ENCODE data around the gene FMOD.

The FMOD gene

DNA sequence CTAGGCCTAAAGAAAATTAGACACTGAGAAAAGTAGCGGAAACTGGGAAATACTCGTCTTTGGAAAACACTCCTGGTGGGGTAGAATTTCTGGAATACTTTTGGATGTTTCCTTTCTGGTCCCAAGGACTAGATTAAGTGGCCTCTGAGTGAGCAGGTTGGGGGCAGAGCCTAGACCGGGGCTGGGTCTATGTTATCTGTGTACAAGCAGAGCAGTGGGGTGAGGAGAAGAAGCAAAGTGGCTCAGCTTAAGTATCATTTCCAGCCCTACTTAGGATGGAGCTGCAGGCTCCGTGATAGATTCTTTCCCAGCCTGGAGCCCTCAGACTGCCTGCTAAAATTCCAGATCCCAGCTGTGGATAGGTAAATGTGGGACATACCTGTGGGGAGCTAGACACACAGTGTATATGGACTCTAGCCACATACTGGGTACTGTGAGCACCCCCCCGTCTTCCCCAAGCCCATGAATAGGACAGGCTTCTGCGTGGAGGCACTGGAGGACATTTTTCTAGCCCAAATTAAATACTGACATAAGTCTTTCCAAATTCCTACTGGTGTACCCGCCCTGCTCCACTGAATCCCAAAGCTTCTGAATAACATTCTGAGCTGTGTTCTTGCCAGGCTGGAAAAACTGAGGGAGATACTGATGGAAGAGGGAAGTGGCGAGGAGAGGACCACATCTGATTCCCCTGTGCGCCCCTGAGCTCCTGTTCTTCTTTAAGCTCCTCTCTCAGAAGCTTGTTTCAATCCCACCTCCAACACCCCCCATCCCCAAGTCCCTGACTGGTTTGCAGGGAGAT is 6.8 kb downstream of the FMOD start (continued):
- TF ChIP-seq ZFHX2 (tag by site-specific recombination; conservative IDR thresholded peaks at IDR 0.05) = no peak
- TF ChIP-seq, protein P1, sequence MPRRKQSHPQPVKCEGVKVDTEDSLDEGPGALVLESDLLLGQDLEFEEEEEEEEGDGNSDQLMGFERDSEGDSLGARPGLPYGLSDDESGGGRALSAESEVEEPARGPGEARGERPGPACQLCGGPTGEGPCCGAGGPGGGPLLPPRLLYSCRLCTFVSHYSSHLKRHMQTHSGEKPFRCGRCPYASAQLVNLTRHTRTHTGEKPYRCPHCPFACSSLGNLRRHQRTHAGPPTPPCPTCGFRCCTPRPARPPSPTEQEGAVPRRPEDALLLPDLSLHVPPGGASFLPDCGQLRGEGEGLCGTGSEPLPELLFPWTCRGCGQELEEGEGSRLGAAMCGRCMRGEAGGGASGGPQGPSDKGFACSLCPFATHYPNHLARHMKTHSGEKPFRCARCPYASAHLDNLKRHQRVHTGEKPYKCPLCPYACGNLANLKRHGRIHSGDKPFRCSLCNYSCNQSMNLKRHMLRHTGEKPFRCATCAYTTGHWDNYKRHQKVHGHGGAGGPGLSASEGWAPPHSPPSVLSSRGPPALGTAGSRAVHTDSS (tag by site-specific recombination; IDR thresholded peaks at IDR 0.05) = no peak

DNA sequence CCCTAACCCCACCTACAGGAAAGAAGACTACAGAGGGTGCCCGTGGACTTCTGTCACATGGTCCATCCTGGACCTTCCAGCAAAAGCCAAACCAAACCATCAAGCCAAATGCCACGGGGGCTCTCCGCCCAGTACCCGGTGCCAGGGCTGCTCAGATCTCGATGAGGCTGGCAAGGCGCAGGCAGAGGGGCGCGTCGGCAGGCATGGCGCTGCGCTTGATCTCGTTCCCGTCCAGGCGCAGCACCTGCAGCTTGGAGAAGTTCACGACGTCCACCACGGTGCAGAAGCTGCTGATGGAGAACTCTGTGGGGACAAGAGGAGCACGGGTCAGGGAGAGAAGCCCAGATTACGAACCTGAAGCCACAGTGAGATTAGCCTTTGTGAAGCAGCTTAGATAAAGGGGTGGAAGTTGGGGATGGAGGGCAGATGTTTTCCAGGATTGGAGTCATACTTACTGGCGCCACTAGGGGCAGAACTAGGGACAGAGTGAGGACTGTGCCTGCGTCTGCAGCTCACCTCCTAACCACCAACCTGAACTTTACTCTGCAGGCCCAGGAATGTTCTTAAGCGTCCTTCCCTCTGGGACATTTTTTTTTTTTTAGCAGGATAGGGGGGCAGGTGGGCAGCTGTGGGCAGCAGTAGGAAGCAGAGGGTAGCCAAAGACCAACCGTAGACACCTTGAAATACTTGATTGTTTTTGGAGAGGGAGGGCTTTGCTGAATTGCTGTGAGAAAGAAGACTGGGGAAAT is 8.6 kb downstream of the FMOD start:
- H3K4me3 ChIP-seq (ENCODE audit: low read depth, low read length) = no peak overlapping the region
- no peaks in the 10 kb centered on the region for H3K9me3 ChIP-seq (ENCODE audit: control insufficient read depth, insufficient read depth, low read depth, low read length)
- POLR2A ChIA-PET = interaction anchor here (0.5 to 1.1 kb wide), 5 partner anchors 8 to 146 kb away, joined by 3 to 4 read pairs (median 3); no protein-coding TSS in a partner anchor
- no peaks in the 10 kb centered on the region for H3K36me3 ChIP-seq (ENCODE audit: control insufficient read depth in 2 of 2, insufficient read depth in 1 of 2, low read length in 2 of 2)
- TF ChIP-seq, protein P2, sequence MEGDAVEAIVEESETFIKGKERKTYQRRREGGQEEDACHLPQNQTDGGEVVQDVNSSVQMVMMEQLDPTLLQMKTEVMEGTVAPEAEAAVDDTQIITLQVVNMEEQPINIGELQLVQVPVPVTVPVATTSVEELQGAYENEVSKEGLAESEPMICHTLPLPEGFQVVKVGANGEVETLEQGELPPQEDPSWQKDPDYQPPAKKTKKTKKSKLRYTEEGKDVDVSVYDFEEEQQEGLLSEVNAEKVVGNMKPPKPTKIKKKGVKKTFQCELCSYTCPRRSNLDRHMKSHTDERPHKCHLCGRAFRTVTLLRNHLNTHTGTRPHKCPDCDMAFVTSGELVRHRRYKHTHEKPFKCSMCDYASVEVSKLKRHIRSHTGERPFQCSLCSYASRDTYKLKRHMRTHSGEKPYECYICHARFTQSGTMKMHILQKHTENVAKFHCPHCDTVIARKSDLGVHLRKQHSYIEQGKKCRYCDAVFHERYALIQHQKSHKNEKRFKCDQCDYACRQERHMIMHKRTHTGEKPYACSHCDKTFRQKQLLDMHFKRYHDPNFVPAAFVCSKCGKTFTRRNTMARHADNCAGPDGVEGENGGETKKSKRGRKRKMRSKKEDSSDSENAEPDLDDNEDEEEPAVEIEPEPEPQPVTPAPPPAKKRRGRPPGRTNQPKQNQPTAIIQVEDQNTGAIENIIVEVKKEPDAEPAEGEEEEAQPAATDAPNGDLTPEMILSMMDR (tag by site-specific recombination; IDR thresholded peaks at IDR 0.05) = peak; percentile 79
- TF ChIP-seq TRIM28 (IDR thresholded peaks at IDR 0.05; ENCODE audit: borderline replicate concordance, low read length) (peak; percentile 85; the same call in 1 of the 2 replicates), ZNF843 (tag by site-specific recombination; IDR thresholded peaks at IDR 0.05) (no peak), ZNF654 (tag by site-specific recombination; IDR thresholded peaks at IDR 0.05; ENCODE audit: low read depth) (0 out of 2 replicates have a peak, but pooled peaks have one; percentile 18), ZNF600 (tag by site-specific recombination; IDR thresholded peaks at IDR 0.05) (peak; percentile 54)
- CTCF ChIA-PET = interaction anchor here (0.6 to 16.4 kb wide), 46 partner anchors 9 to 974 kb away, joined by 3 to 371 read pairs (median 5); partner anchors contain the start of genes ATP2B4, FMOD and OPTC
- no peak overlapping the region for H3K27ac ChIP-seq (ENCODE audit: extremely low read depth, low read depth, low read length)
- H3K4me1 ChIP-seq (ENCODE audit: control insufficient read depth, insufficient read depth, low read length) = no peaks in the 10 kb centered on the region

DNA sequence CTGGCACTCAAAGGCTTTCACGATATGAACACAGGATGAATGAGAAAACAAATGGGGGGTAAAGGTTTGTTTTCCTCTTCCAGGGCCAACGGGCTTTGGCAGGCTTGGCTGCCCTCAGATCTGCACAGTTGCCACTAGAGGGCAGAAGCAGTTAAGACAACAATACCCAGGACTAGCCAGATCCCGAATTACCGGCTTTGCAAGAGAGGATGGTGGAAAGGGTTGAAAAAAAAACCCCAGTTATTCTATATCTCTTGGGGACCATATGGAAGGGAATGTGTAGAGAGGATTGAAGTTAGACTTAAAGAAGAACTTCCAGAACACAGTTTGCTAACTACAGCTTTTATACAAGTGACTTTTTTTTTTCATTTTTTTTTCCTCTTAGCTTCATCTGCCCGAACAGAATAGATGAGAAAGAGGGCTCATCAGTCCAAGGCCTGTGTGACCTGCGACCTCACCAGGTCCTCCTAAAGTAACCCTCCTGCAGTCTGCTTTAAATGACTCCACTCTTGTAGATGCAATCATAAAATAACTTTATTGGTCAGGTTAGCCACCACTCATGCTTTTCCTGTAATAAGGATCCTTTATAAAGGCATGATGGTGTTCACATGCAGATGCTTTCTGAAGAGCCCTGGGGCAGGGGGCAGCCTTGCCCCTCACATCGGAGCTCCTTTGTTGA is 10.7 kb downstream of the FMOD start:
- CTCF ChIA-PET = interaction anchor here (0.6 to 16.4 kb wide), 43 partner anchors 12 to 1376 kb away, joined by 3 to 371 read pairs (median 5); partner anchors contain the start of genes FMOD, OPTC and PRELP
- TF ChIP-seq, protein P3, sequence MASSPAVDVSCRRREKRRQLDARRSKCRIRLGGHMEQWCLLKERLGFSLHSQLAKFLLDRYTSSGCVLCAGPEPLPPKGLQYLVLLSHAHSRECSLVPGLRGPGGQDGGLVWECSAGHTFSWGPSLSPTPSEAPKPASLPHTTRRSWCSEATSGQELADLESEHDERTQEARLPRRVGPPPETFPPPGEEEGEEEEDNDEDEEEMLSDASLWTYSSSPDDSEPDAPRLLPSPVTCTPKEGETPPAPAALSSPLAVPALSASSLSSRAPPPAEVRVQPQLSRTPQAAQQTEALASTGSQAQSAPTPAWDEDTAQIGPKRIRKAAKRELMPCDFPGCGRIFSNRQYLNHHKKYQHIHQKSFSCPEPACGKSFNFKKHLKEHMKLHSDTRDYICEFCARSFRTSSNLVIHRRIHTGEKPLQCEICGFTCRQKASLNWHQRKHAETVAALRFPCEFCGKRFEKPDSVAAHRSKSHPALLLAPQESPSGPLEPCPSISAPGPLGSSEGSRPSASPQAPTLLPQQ (tag by site-specific recombination; IDR thresholded peaks at IDR 0.05) = 0 out of 2 replicates have a peak, but pooled peaks have one; percentile 36
- no peak for TF ChIP-seq ZSCAN30 (tag by site-specific recombination; IDR thresholded peaks at IDR 0.05)
- TF ChIP-seq ZNF184 (tag by site-specific recombination; IDR thresholded peaks at IDR 0.05) = no peak
- no peak for TF ChIP-seq ZNF768 (tag by site-specific recombination; IDR thresholded peaks at IDR 0.05)
- TF ChIP-seq ZNF654 (tag by site-specific recombination; IDR thresholded peaks at IDR 0.05; ENCODE audit: low read depth) = peak; percentile 97
- TF ChIP-seq ZBTB17 (tag by site-specific recombination; IDR thresholded peaks at IDR 0.05) = 0 out of 2 replicates have a peak, but pooled peaks have one; percentile 33
- TF ChIP-seq, protein P4, sequence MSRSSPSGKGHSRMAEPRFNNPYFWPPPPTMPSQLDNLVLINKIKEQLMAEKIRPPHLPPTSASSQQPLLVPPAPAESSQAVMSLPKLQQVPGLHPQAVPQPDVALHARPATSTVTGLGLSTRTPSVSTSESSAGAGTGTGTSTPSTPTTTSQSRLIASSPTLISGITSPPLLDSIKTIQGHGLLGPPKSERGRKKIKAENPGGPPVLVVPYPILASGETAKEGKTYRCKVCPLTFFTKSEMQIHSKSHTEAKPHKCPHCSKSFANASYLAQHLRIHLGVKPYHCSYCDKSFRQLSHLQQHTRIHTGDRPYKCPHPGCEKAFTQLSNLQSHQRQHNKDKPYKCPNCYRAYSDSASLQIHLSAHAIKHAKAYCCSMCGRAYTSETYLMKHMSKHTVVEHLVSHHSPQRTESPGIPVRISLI (tag by site-specific recombination; IDR thresholded peaks at IDR 0.05) = peak; percentile 75; the same call in 1 of the 2 replicates
- peak; percentile 27; the same call in 1 of the 2 replicates for TF ChIP-seq ZNF660 (tag by site-specific recombination; IDR thresholded peaks at IDR 0.05)
- 0 out of 2 replicates have a peak, but pooled peaks have one; percentile 32 for TF ChIP-seq IKZF3 (tag by site-specific recombination; IDR thresholded peaks at IDR 0.05)
- TF ChIP-seq, protein P2 (tag by site-specific recombination; IDR thresholded peaks at IDR 0.05) = peak; percentile 46; the same call in 1 of the 2 replicates
- TF ChIP-seq ZNF600 (tag by site-specific recombination; IDR thresholded peaks at IDR 0.05) = peak; percentile 51; the same call in 1 of the 2 replicates
- H3K27ac ChIP-seq (ENCODE audit: extremely low read depth, low read depth, low read length) = no peak overlapping the region
- H3K4me3 ChIP-seq (ENCODE audit: low read depth, low read length) = no peak overlapping the region
- POLR2A ChIA-PET = no interaction called here
- no peaks in the 10 kb centered on the region for H3K4me1 ChIP-seq (ENCODE audit: control insufficient read depth, insufficient read depth, low read length)
- H3K36me3 ChIP-seq (ENCODE audit: control insufficient read depth in 2 of 2, insufficient read depth in 1 of 2, low read length in 2 of 2) = no peaks in the 10 kb centered on the region
- no peaks in the 10 kb centered on the region for H3K9me3 ChIP-seq (ENCODE audit: control insufficient read depth, insufficient read depth, low read depth, low read length)
